B cell (primary cell): Measurements from ENCODE around the gene MRTFB.

Experiments
- EZH2 ChIP-seq: IDR thresholded peaks from 2 replicates; pipeline ENCODE4 v1.6.1; 2012; ENCODE audit warnings: borderline replicate concordance, low read depth, mild to moderate bottlenecking, moderate library complexity, low read length; ENCODE audit not compliant: insufficient read depth, poor library complexity, severe bottlenecking
- TF ChIP-seq, protein P1 (sequence below): fragments of 200-600 bp; IDR thresholded peaks from one replicate; pipeline ENCODE4 v1.8.0; 2022; ENCODE audit warnings: antibody characterized with exemption, mild to moderate bottlenecking

DNA sequence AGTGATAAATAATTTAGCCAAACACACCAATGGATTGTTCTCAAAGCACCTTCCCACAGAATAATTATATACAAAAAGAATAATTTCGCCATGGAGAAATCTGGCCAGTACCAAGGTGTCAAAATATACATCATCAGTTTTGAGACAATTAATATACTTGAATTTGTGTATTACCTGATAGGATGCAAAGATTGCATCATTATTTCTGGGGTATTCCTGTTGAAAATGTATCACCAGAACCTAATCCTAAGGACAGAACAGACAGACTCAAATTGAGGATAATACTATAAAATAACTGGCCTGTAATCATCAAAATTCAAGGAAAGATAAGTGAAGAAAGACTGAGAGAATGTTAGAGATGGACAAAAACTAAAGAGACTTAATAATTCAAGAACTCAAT lies 111.9 kb downstream of the MRTFB start:
- TF ChIP-seq, protein P1, sequence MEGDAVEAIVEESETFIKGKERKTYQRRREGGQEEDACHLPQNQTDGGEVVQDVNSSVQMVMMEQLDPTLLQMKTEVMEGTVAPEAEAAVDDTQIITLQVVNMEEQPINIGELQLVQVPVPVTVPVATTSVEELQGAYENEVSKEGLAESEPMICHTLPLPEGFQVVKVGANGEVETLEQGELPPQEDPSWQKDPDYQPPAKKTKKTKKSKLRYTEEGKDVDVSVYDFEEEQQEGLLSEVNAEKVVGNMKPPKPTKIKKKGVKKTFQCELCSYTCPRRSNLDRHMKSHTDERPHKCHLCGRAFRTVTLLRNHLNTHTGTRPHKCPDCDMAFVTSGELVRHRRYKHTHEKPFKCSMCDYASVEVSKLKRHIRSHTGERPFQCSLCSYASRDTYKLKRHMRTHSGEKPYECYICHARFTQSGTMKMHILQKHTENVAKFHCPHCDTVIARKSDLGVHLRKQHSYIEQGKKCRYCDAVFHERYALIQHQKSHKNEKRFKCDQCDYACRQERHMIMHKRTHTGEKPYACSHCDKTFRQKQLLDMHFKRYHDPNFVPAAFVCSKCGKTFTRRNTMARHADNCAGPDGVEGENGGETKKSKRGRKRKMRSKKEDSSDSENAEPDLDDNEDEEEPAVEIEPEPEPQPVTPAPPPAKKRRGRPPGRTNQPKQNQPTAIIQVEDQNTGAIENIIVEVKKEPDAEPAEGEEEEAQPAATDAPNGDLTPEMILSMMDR, result no peak
- no peak for TF ChIP-seq EZH2
